ENCODE results near the gene EXOC3L4. TPM values are rescaled to one million over a fixed set of nuclear protein-coding genes. Genes with fewer than 3 reads are reported as not detected.

The EXOC3L4 gene
- total and polyA plus RNA-seq, 2 of the 8 experiments (the other 6 are each of a cell fraction or from before 2014, with no cell fraction given), result 0.45 to 0.57 TPM

GRCh38 chr14:103074729-103075367, 19.7 kb upstream of the EXOC3L4 start (continued):
- TF ChIP-seq, protein P1, sequence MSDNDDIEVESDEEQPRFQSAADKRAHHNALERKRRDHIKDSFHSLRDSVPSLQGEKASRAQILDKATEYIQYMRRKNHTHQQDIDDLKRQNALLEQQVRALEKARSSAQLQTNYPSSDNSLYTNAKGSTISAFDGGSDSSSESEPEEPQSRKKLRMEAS (IDR thresholded peaks at IDR 0.05), result no peak
- TF ChIP-seq EP300 (IDR thresholded peaks at IDR 0.05; ENCODE audit: borderline replicate concordance in 1 of 2, low read depth in 2 of 2, low read length in 2 of 2) (no peak), ATF3 (IDR thresholded peaks at IDR 0.05; ENCODE audit: insufficient read depth, low read depth, low read length) (no peak), SP4 (IDR thresholded peaks at IDR 0.05; ENCODE audit: low read length) (no peak), ATF2 (IDR thresholded peaks at IDR 0.05; ENCODE audit: low read length) (no peak), YY1 (IDR thresholded peaks at IDR 0.05; ENCODE audit: low read depth, low read length) (no peak), CBX5 (IDR thresholded peaks at IDR 0.05; ENCODE audit: low read depth, low read length) (no peak), CHD2 (IDR thresholded peaks at IDR 0.05; ENCODE audit: low read length) (no peak)

Data from H1 (cell line).